Body of pancreas (tissue), 4 donors: ENCODE measurements around the gene RIPK4. TPM values are rescaled to one million over a fixed set of nuclear protein-coding genes. Genes with fewer than 3 reads are reported as not detected.

Experiments
- ATAC-seq: fragments of 150-250 bp; one replicate; pipeline ENCODE4 v1.9.1; 2016
- DNase-seq, 4 donors: peaks; one replicate each; pipeline ENCODE4 v3.0.0-alpha.2; 2019
- H3K27ac ChIP-seq, 4 donors: fragments of 200-600 bp; sonication (generic); 1 replicate in 3 of 4; 2 replicates in 1 of 4; pipeline versions ENCODE4 v1.5.1 to v1.6.1; 2016 to 2019; ENCODE audit warnings: mild to moderate bottlenecking in 1 of 4, mixed read lengths in 1 of 4, moderate library complexity in 1 of 4
- H3K27me3 ChIP-seq, 2 donors: fragments of 200-600 bp; sonication (generic); one replicate each; pipeline ENCODE4 v1.6.0; 2016; ENCODE audit warnings: mild to moderate bottlenecking in 1 of 2
- H3K36me3 ChIP-seq, 2 donors: fragments of 200-600 bp; sonication (generic); replicated peaks in 1 of 2; 2 replicates each; pipeline ENCODE4 v1.5.1; 2016; ENCODE audit warnings: low read depth in 2 of 2; ENCODE audit not compliant: insufficient read depth in 1 of 2
- H3K4me1 ChIP-seq: fragments of 200-600 bp; sonication (generic); one replicate; pipeline ENCODE4 v1.6.0; 2016
- H3K4me3 ChIP-seq, 2 donors: fragments of 200-600 bp; sonication (generic); 1 replicate in 1 of 2; 2 replicates in 1 of 2; pipeline ENCODE4 v1.5.1; 2016 to 2019
- H3K9me3 ChIP-seq, 3 donors: fragments of 200-600 bp; sonication (generic); 1 replicate in 2 of 3; 2 replicates in 1 of 3; pipeline ENCODE4 v1.5.1; 2016
- POLR2A ChIP-seq, 3 donors: fragments of 450-650 bp; IDR thresholded peaks; one replicate each; pipeline ENCODE4 v1.6.1; 2016; ENCODE audit warnings: antibody characterized with exemption in 3 of 3, mild to moderate bottlenecking in 2 of 3
- WGBS, 2 donors: methylation state at CpG; one replicate each; pipeline ENCODE4 v1.1.5; 2017; 5-methylcytosine and 5-hydroxymethylcytosine counted together
- intact Hi-C: fragments of 100-400 bp; cut with DNase I; formaldehyde crosslinking; loops from one replicate; pipeline ENCODE4 v1.15.1; 2023
- total RNA-seq, 2 donors: library from RNA; depleted of rRNA; stranded (reverse); fragments of >200 nt; gene quantifications; one replicate each; pipeline ENCODE4 v1.1.0, GENCODE V29; 2016
- TF ChIP-seq, protein P1 (sequence below), 7 experiments: fragments of 450-650 bp in 4 of 7; fragments of 200-600 bp in 3 of 7; sonication (generic) in 3 of 7; IDR thresholded peaks; one replicate each; pipeline ENCODE4 v1.5.1; 2016 to 2019; ENCODE audit warnings: antibody characterized with exemption in 7 of 7

Gene RIPK4
- total RNA-seq, 2 donors from 2014 or later: 14.5 to 18.1 TPM

DNA sequence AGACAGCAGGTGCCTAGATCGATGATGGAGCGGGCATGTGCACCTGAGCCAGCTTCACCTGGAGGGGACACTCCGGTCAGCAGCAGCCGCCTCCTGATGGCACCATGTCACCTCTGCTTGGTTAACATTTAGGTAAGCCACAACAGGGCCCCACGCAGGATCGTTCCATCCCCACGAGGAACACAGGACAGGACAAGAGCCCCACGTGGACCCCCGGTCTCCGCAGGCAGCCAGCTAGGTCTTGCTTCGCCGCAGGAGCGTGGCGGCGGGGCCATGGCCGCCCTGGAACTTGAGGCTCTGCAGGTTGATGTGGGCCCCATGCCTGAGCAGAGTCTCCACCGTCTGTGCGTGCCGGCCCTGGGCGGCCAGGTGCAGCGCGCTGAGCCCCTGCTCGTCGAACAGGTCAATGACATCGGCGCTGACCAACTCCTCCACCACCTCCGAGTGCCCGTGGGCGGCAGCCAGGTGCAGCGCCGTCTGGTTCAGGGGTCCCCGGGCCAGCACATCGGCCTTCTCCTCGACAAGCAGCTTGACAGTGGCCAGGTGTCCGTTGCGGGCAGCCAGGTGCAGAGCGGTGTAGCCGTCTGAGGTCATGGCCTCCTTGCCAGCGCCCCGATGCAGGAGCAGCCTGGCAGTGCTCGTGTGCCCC lies 26.1 kb downstream of the RIPK4 start:
- Histone ChIP-seq H3K4me1 (no peaks in the 10 kb centered on the region), H3K27ac (no peak overlapping the region), H3K4me3 (no peak overlapping the region), H3K27me3 (no peaks in the 10 kb centered on the region), H3K9me3 (no peaks in the 10 kb centered on the region), H3K36me3 (peaks cover 20 to 50% of the 10 kb centered on the region in 2 donors)
- WGBS, 2 donors: 94 to 96% methylated on average over 4 to 41 of the region's 41 CpGs
- no peak for DNase-seq
- ATAC-seq: no peak
- TF ChIP-seq, protein P1, sequence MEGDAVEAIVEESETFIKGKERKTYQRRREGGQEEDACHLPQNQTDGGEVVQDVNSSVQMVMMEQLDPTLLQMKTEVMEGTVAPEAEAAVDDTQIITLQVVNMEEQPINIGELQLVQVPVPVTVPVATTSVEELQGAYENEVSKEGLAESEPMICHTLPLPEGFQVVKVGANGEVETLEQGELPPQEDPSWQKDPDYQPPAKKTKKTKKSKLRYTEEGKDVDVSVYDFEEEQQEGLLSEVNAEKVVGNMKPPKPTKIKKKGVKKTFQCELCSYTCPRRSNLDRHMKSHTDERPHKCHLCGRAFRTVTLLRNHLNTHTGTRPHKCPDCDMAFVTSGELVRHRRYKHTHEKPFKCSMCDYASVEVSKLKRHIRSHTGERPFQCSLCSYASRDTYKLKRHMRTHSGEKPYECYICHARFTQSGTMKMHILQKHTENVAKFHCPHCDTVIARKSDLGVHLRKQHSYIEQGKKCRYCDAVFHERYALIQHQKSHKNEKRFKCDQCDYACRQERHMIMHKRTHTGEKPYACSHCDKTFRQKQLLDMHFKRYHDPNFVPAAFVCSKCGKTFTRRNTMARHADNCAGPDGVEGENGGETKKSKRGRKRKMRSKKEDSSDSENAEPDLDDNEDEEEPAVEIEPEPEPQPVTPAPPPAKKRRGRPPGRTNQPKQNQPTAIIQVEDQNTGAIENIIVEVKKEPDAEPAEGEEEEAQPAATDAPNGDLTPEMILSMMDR (IDR thresholded peaks at IDR 0.05): no peak
- TF ChIP-seq POLR2A (IDR thresholded peaks at IDR 0.05): no peak
- intact Hi-C loops: no loop called here

DNA sequence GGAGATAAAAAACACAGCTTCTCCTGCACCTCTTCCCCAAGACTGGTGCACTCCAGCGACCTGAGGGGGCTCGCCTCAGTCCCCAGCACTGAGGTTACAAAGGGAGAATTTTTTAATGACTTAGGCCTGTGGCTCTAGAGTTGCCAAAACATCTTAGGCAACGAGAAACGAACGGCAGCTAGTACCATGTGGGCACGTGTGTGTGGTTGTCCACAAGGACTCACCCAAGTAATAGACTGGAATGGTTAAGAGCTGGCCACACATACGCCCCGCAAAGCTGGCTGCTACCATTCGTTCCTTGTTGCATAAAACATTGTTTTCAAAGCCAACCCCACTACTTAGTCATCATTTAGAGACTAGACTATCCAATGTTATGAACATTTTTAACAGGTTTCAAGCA lies 26.9 kb downstream of the RIPK4 start:
- TF ChIP-seq, protein P1 (IDR thresholded peaks at IDR 0.05): no peak
- no peak for TF ChIP-seq POLR2A (IDR thresholded peaks at IDR 0.05)
- H3K27ac ChIP-seq: no peak overlapping the region
- no peaks in the 10 kb centered on the region for H3K9me3 ChIP-seq
- DNase-seq (no peak), ATAC-seq (no peak)
- H3K4me3 ChIP-seq: no peak overlapping the region
- H3K27me3 ChIP-seq: no peaks in the 10 kb centered on the region
- peaks cover 20 to 46% of the 10 kb centered on the region in 2 donors for H3K36me3 ChIP-seq
- H3K4me1 ChIP-seq: no peaks in the 10 kb centered on the region
- intact Hi-C loops: no loop called here
- 87 to 93% methylated on average over 9 of the region's 9 CpGs for WGBS, 2 donors

DNA sequence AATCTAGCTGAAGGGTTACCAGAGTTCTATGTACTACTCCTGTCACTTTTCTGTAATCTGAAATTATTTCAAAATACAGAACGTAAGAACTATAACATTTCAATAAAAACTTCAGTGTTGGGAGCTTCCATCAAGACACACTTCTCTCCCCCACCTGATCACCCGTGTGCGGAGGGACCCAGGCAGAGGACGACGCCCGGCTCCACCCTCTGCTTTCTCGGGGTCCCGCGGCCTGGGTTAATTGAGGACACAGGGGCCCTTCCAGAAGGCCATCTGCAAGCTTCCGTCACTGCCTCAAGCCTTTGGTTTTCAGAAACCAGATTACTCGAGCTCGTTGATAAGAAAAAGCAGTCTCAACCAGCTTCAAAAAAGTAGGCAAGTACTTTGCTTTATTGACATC lies 27.8 kb downstream of the RIPK4 start:
- Histone ChIP-seq H3K27me3 (no peaks in the 10 kb centered on the region), H3K4me3 (no peak overlapping the region), H3K36me3 (peaks cover 20 to 39% of the 10 kb centered on the region in 2 donors), H3K9me3 (no peaks in the 10 kb centered on the region), H3K27ac (no peak overlapping the region), H3K4me1 (no peaks in the 10 kb centered on the region)
- intact Hi-C loops: no loop called here
- WGBS, 2 donors: 93 to 94% methylated on average over 12 of the region's 12 CpGs
- no peak for TF ChIP-seq POLR2A (IDR thresholded peaks at IDR 0.05)
- TF ChIP-seq, protein P1 (IDR thresholded peaks at IDR 0.05): no peak
- ATAC-seq (no peak), DNase-seq (no peak)

DNA sequence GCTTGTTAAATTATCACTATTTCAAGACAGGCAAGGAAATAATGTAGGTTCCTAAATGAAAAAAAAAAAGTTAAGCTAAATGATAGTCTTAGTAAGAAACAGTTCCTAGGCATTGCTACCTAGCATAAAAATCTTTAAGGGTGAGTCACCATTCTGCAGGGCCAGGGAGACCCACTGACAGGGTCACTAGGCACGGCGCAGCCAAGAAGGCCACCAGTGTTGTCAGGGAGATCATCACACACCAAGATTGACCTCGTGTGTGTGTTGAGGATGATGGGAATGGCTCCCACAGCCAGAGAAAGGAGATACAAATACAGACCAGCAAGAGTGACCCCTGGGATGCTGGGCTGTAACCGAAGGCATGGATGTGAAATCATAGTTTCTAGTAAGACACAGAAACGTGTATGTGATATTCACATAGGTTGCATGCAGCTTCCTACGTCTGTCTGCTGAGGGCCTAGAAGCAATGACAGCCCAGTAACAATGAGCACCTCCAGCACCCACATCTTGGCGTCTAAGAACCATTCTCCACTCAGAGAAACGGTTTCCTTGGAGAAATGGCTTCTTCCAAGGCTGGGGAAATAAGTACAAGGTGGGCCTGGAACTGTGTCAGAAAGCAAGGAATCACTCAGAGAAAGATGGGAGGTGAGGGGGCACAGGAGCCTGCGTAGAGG lies 29.1 kb downstream of the RIPK4 start:
- H3K4me3 ChIP-seq: no peak overlapping the region
- intact Hi-C loops: no loop called here
- H3K9me3 ChIP-seq: no peaks in the 10 kb centered on the region
- H3K36me3 ChIP-seq: peaks cover 14 to 27% of the 10 kb centered on the region in 2 donors
- 90 to 93% methylated on average over 9 of the region's 9 CpGs for WGBS, 2 donors
- no peak for DNase-seq
- no peak for ATAC-seq
- H3K27me3 ChIP-seq: no peaks in the 10 kb centered on the region
- H3K27ac ChIP-seq: no peak overlapping the region
- TF ChIP-seq, protein P1 (IDR thresholded peaks at IDR 0.05): no peak
- no peak for TF ChIP-seq POLR2A (IDR thresholded peaks at IDR 0.05)
- H3K4me1 ChIP-seq: no peaks in the 10 kb centered on the region
